HL-60/S4 treated with phorbol 12-myristate 13-acetate at 8.2 ng/mL for 4 days and 3 days (cell line): ENCODE results near the gene FOXP1.

Experiments used
- in situ Hi-C: fragments of 300-500 bp; cut with MboI; formaldehyde crosslinking; loops from 2 replicates; pipeline ENCODE4 v1.15.0; 2022; ENCODE audit warnings: low sequenced_read_pairs

The FOXP1 gene

GRCh38 chr3:71313844-71314243, 269.7 kb downstream of the FOXP1 start:
- in situ Hi-C loops = no loop called here

DNA sequence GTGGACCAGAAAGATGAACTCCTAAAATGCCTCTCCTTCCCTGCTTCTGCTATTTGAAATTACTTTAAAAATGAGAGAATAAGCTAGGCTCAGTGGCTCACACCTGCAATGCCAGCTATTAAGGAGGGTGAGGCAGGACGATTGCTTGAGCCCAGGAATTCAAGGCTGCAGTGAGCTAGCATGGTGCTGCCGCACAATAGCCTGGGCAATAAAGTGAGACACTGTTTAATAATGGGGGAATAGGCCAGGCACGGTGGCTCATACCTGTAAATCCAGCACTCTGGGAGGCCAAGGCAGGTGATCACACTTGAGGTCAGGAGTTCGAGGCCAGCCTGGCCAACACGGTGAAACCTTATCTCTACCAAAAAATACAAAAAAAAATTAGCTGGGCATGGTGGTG, 271.1 kb downstream of the FOXP1 start:
- in situ Hi-C loops = no loop called here

DNA sequence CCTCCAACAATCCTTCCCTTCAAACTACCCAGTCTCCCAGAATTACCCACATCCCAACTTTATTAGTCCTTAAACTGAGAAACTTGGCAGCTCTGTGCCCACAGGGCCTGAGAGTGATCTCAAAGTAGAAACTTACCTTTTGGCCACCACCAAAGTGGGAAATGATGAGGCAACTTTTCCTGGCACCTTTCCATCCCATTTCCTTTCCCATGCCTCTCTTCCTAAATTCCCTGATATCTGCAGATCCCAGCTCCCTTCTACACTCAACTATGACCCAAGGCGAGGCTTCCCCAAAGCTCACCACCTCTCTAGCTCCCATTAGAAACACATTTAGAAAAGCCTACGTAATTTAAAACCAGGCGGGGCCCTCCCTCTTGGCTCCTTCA, 271.9 kb downstream of the FOXP1 start:
- in situ Hi-C loops = no loop called here

DNA sequence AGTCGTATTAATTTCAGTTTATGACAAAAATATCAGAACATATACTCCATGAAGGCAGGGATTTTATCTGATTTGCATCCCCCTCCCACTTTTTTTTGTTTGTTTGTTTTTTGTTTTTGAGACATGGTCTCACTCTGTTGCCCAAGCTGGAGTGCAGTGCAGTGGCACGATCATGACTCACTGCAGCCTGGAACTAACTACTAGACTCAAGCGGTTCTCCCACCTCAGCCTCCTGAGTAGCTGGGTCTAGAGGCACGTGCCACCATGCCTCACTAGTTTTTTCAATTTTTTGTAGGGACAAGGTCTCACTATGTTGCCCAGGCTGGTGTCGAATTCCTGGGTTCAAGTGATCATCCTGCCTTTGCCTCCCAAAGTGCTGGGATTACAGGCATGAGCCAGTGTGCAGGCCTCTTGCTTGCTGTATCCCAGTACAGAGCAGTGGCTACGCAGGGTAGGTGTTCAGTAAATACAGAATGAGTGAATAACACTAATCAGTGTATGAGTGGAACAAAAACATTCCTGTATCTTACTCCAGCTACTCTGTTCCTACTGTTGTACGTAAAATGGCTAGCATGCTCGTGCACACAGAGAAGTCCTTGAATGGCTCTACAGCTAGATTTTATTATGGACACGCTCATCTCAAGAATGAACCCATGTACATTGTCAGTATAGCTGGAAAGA, 272.4 kb downstream of the FOXP1 start:
- in situ Hi-C loops = no loop called here

- in situ Hi-C loops = no loop called here
Measured at GRCh38 chr3:71310359-71310979, 273.1 kb downstream of the FOXP1 start.

DNA sequence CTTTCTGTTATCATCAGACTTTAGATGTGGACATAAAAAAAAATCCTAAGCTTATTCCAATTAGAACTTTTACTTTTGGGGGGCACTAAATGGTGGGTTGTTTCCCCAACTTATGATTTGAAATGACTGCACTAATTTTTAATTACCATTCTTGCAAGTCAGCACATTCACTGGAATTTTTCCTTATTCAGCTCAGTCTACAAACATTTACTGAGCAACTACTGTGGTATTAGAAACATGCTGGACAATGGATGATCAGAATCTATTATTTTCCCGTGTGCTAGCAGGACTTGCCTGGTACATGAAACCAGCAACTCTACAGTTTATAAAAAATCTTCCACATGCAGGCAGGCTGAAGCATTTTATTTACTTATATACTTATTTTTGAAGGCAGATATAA, 273.6 kb downstream of the FOXP1 start:
- in situ Hi-C loops = no loop called here

DNA sequence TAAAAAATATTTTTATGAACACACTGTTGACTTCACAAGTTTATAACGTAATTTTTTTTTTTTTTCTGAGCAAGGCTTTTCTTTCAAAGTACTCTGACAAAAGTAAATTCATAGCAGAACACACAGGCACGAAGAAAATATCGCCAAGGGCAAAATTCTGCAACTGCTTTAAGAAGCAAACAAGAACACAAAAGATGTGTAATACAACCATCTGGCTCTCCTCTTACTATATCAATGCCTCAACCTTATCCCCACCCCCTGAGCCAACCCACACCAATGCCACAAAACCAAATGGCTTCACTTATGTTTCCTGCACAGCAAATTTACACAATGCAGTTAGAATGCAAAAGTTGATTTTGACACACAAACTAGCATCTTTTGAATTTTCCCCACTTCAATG, 274.2 kb downstream of the FOXP1 start:
- in situ Hi-C loops = no loop called here

- in situ Hi-C loops = no loop called here
Measured at GRCh38 chr3:71308836-71309235, 274.7 kb downstream of the FOXP1 start.

- in situ Hi-C loops = no loop called here
Measured at GRCh38 chr3:71307991-71308697, 275.4 kb downstream of the FOXP1 start.

- in situ Hi-C loops = no loop called here
Measured at GRCh38 chr3:71305231-71306206, 278.0 kb downstream of the FOXP1 start.

DNA sequence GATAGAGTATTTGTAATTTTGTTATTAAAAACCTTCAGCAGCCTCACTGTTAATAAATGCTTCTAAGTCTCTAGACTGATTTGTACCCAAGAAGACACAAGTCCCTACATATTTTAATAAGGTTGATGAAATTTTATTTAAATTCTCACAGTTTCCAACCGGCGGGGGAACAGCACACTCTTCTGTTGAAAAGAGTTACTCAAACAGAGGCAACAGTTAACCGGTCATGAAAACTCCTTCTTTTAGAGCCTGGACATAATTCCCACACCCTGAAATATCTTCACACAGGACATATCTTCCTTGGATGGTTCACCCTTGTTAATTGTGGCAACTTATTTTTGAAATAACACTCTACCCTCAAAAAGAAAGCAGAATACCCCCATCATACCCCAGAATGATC, 278.8 kb downstream of the FOXP1 start:
- in situ Hi-C loops = no loop called here

- in situ Hi-C loops = no loop called here
Measured at GRCh38 chr3:71304247-71304646, 279.3 kb downstream of the FOXP1 start.

DNA sequence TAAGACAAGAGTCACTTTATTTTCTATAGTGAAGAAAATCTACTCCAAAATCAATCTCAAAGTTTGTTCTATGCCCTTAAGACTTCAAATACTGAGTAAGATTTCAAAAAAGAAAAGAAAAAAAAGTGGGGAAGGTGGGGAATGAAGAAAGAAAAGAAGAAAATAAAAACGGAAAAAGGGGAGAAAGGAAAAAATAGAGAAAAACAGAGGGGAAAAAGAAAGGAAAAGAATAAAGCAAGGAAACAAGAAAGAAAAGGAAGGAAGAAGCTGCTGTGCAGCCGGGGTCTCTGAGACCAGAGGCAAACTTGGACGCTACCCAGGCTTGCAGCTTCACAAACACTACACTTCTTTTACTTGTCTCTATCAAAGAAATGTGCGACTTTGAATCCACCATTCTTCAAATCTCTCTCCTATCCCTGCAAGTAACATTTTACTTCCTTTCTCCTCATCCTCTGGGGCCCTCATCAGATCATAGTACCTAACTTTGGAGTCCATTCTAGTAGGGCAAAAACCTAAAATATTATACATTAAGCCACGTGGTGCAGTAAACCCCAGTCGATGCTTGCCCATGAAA, 279.8 kb downstream of the FOXP1 start:
- in situ Hi-C loops = no loop called here

DNA sequence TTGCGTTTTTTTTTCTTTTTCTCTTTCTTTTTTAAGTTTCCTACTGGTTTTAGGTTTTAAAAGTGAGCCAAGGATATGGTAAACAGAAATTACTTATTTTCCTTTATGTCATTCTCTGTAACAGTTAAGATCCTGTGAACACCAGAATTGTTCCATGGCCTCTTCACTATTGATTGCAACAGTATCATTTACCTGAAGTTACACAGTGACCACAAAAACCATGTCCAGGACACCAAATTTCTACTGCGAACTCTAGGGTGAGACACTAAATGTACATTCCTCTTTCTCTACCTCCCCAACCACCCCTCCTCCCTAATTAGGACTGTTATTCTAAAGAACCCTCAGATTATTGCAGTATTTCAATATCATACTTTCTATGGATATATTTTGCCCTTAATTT, 280.9 kb downstream of the FOXP1 start:
- in situ Hi-C loops = no loop called here

DNA sequence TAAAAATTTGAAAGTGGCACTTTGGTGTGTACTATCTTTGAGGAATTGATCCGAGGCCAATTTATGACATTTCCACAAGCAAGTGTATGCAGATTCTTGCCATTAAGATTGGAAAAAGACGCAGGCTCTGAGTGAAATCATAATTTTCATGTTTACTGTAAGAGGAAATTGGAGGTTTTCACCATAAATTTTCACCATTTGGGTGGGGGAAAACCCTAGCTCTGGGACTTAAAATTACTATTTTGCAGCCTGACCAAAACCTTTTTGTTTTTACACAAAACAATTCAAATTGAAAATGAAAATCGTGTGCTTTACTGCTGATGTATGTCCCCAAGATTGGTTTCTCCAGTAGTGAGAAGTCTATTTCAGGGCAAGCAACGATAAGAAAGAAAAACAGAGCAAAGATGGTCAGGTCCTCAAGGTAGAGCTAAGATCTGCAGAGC, 282.6 kb downstream of the FOXP1 start:
- in situ Hi-C loops = no loop called here

GRCh38 chr3:71299160-71299559, 284.4 kb downstream of the FOXP1 start:
- in situ Hi-C loops = no loop called here

DNA sequence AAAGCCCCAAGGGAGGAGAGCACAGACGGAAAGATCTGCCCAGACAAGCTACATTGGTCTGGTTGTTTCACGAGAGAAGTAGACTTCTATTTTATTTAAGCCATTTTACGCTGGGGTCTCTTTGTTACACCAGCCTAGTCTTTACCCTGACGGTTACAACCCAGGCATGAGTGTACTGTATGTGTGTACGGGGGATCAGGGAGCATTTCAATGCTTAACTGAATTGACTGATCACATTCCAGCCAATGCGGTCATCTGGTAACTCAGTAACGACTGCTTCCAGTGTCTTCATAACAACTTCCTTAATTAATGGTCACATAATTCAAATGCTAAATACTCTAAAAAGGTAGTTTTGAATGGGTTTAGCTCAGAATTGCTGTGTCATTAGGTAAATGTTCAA, 288.6 kb downstream of the FOXP1 start:
- in situ Hi-C loops = no loop called here

DNA sequence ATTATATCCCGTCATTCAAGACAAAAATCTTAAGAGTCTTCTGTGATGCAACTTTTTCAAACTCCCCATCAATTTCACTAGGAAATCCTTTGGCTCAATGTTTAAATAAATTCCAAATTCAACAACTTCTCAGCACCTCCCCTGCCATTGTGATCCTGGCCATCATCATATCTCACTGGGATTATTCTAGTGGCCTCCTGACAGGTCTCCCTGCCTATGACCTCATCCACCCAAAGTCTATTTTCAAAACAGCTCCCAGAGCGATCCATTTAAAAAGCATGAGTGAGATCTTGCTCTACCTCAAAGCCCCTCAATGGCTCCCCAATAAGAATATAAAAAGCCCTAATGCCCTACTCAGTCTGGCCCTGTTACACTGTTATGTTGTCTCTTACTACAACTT, 293.2 kb downstream of the FOXP1 start:
- in situ Hi-C loops = no loop called here

DNA sequence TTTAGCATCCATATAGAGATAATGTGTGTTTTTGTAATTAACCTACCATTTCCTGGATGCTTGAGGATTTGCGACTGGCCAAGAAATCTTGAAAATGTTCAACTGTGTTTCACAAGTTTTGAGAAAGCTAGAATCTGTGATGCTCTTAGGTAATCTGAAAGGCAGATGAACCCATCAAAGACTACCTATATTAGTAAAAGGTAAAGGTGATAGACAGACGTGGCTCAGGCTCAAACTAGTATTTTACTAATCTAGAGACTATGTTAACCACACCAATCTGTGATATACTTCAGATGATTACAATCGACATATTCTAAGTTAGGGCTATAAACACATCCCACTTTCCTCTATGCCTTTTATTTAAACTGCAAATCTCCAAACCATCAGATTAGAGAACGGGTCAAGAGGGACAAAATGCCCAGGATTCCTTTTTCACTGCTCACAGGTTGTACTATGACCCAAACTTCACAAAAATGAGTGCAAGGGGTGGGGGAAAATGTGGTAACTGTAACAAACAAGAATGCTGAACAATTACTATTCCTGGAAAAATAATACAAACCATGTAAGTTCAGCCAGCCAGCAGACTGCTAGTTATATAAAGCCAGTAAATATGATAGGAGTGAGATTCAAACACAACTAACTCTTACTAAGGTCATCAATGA, 295.1 kb downstream of the FOXP1 start:
- in situ Hi-C loops = no loop called here

- in situ Hi-C loops = no loop called here
Measured at GRCh38 chr3:71285086-71285485, 298.4 kb downstream of the FOXP1 start.
